ENCODE data around the gene STAT4.

The STAT4 gene

DNA sequence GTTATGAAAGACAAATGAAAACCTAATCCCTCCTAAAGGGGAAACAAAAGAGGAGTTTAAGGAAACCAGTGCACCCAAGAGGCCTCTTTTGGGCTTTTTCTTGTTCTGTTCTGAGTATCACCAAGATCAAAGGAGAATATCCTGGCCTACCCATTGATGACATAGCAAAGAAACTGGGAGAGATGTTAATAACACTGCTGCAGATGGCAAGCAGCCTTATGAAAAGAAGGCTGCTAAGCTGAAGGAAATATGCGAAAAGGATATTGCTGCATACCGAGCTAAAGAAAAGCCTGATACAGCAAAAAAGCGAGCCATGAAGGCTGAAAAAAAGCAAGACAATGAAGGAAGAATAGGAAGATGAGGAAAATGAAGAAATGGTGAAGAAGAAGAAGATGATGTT lies 23.6 kb upstream of the STAT4 start:
- Histone ChIP-seq H3K4me3 (no peak overlapping the region), H3K27ac (no peak overlapping the region)
- DNase-seq (ENCODE audit: low spot score): no peak
- TF ChIP-seq CTCF (IDR thresholded peaks at IDR 0.05): no peak

DNA sequence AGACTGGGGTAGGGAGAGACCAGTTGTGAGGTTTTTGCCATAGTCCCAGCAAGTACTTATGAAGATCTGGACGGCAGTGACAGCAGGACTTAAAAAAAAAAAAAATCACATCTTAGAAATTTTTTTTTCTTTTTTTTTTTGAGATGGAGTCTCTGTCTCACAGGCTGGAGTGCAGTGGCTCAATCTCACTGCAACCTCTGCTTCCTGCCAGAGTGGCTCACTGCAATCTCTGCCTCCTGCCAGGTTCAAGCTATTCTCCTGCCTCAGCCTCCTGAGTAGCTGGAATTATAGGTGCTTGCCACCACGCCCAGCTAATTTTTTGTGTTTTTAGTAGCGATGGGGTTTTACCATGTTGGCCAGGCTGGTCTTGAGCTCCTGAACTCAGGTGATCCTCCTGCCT lies 22.4 kb upstream of the STAT4 start:
- H3K4me3 ChIP-seq: no peak overlapping the region
- no peak overlapping the region for H3K27ac ChIP-seq
- DNase-seq (ENCODE audit: low spot score): no peak
- TF ChIP-seq CTCF (IDR thresholded peaks at IDR 0.05): no peak

DNA sequence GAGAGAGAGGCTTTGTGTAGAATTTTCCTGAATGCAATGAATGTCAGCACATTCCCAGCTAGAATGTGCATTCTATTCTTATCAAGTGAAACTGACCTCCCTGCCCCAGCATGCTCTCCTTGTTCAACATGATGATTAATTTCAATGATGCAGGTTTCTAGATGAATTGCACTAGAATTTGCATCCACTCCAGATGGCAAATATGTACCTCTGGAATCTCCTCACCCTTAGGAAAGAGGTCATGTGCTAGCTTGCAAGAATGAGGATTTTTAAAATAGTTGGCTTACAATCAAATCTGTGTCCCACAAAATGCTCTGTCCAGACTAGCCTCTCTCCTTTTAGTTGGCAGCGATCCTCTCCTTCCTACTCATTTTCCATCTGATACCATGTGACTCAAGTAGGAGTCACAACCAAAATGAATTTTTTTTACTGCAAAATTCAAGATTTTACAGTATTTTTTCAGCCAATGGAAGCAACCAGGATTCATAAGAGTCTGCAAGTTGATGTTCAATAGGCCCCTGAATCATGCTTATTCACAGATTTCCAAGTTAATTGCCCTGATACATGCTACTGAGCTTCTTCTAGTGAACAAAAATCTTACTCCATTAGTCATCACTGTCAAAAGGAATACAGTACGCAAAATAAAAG lies 21.0 kb upstream of the STAT4 start:
- TF ChIP-seq CTCF (IDR thresholded peaks at IDR 0.05): no peak
- Histone ChIP-seq H3K4me3 (no peak overlapping the region), H3K27ac (no peak overlapping the region)
- no peak for DNase-seq (ENCODE audit: low spot score)

DNA sequence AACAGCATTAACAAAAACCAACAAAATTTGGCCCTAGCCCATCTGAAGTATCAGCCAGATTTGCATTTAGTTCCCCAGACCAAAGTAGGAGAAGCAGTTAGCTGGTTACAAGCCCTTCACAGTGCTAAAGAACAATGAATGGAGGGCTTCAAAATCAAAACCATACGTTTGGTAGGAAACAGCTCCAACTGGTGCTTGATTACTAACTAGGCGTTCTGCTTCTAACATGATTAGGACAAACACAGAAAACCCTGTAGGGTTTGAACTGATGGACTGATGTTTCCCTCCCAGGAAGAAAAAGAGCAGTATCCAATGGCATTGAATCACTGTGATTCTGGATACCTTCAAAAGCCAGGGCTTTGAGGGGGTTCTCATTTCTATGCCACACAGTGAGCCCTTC lies 20.5 kb upstream of the STAT4 start:
- H3K27ac ChIP-seq: no peak overlapping the region
- DNase-seq (ENCODE audit: low spot score): no peak
- H3K4me3 ChIP-seq: no peak overlapping the region
- no peak for TF ChIP-seq CTCF (IDR thresholded peaks at IDR 0.05)

DNA sequence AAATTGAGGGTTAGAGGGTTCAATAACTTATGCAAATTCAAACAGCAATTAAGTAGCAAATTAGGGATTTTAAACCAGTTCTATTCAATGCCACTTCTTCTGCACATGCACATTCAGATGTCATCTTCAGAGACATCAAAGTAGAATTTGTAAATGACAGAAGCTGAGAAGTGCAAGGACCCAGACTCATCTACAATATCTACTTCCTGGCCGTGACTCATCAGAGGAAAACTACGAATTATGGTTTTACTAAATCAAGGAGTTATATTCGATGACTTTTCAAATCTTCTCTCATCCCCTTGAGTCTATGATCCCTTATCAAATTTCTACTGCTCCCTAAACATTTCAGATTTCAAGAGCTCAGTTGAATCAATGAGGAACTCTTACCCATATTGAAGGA lies 20.0 kb upstream of the STAT4 start:
- DNase-seq (ENCODE audit: low spot score): no peak
- TF ChIP-seq CTCF (IDR thresholded peaks at IDR 0.05): no peak
- H3K4me3 ChIP-seq: no peak overlapping the region
- no peak overlapping the region for H3K27ac ChIP-seq

DNA sequence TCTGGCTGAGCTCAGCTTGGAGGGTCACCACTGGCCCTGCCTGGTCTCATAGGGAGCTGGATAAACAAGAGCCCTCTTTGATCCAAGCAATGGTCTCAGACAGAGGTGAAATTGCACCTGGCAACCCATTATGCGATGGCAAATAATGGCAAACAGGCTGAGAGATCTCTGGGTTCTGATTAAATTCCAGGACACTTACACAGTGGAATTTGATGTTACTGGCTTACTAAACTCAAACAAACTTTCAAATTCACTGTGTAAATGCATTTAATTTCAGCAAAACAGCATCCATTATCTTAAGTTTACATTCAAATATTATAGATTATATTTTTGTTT lies 19.5 kb upstream of the STAT4 start:
- Histone ChIP-seq H3K27ac (no peak overlapping the region), H3K4me3 (no peak overlapping the region)
- no peak for DNase-seq (ENCODE audit: low spot score)

More for the DNA sequence above, 19.5 kb upstream of the STAT4 start:
- TF ChIP-seq CTCF (IDR thresholded peaks at IDR 0.05): no peak
